ENCODE results near the gene CDO1. TPM values are rescaled to one million over a fixed set of nuclear protein-coding genes. Genes with fewer than 3 reads are reported as not detected.

Gene CDO1
- total RNA-seq, 1 experiment from 2014 or later: 13.2 TPM

- no peak for TF ChIP-seq ZNF532 (CRISPR knock-in tag; IDR thresholded peaks at IDR 0.05; ENCODE audit: borderline replicate concordance)
- TF ChIP-seq KAT7 (CRISPR knock-in tag; IDR thresholded peaks at IDR 0.05; ENCODE audit: borderline replicate concordance): no peak
- no peak for TF ChIP-seq TP53 (CRISPR knock-in tag; IDR thresholded peaks at IDR 0.05)
- no peak for TF ChIP-seq HMGA2 (CRISPR knock-in tag; IDR thresholded peaks at IDR 0.05)
- no peak for TF ChIP-seq ATF1 (CRISPR knock-in tag; IDR thresholded peaks at IDR 0.05)
- TF ChIP-seq, protein P1, sequence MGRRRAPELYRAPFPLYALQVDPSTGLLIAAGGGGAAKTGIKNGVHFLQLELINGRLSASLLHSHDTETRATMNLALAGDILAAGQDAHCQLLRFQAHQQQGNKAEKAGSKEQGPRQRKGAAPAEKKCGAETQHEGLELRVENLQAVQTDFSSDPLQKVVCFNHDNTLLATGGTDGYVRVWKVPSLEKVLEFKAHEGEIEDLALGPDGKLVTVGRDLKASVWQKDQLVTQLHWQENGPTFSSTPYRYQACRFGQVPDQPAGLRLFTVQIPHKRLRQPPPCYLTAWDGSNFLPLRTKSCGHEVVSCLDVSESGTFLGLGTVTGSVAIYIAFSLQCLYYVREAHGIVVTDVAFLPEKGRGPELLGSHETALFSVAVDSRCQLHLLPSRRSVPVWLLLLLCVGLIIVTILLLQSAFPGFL (CRISPR knock-in tag; IDR thresholded peaks at IDR 0.05; ENCODE audit: borderline replicate concordance): no peak
- TF ChIP-seq, protein P2, sequence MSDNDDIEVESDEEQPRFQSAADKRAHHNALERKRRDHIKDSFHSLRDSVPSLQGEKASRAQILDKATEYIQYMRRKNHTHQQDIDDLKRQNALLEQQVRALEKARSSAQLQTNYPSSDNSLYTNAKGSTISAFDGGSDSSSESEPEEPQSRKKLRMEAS (CRISPR knock-in tag; IDR thresholded peaks at IDR 0.05): no peak
- no peak for TF ChIP-seq CREB1 (CRISPR knock-in tag; IDR thresholded peaks at IDR 0.05)
- no peak for TF ChIP-seq ATF2 (CRISPR knock-in tag; IDR thresholded peaks at IDR 0.05; ENCODE audit: borderline replicate concordance, low read depth)
- TF ChIP-seq CDX4 (CRISPR knock-in tag; IDR thresholded peaks at IDR 0.05; ENCODE audit: borderline replicate concordance): no peak
These were observed 39.5 kb downstream of the CDO1 start (continued) for GRCh38 chr5:115776989-115777388.

DNA sequence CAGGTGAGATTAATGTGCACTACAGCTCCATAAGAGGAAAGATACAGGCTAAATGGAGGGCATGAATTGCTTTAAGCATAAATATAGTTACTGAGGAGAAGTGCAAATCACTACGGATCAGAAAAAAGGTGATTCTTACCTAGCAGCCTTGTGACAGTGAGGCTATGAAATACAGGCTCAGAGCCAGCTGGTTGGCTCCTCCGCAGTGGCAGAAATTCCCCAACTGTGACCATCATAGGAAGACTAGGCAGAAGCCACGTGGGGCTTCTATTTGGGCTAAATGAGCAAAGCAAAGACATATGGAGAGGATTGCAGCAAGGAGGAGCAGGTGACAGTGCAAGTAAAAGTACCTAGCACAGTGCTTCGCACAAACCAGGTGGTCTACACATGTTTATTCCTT is 40.5 kb downstream of the CDO1 start:
- ChIA-PET CTCF (no interaction called here), POLR2A (no interaction called here)
- Mint-ChIP-seq H3K27ac (no peak overlapping the region), H3K4me3 (no peak overlapping the region), H3K36me3 (no peaks in the 10 kb centered on the region), H3K4me1 (peaks cover 8% of the 10 kb centered on the region; the same call in 1 of the 2 replicates), H3K27me3 (ENCODE audit: low read depth) (no peaks in the 10 kb centered on the region), H3K9me3 (no peaks in the 10 kb centered on the region)
- ATAC-seq (no peak), DNase-seq (ENCODE audit: low spot score) (no peak)
- TF ChIP-seq E2F5 (CRISPR knock-in tag; IDR thresholded peaks at IDR 0.05) (no peak), ZSCAN18 (CRISPR knock-in tag; IDR thresholded peaks at IDR 0.05) (no peak), ATF3 (CRISPR knock-in tag; conservative IDR thresholded peaks at IDR 0.05) (no peak), HMGXB4 (CRISPR knock-in tag; IDR thresholded peaks at IDR 0.05) (no peak), MYBL2 (CRISPR knock-in tag; IDR thresholded peaks at IDR 0.05) (no peak), USF1 (CRISPR knock-in tag; IDR thresholded peaks at IDR 0.05) (no peak), CDX4 (CRISPR knock-in tag; IDR thresholded peaks at IDR 0.05; ENCODE audit: borderline replicate concordance) (no peak), SP1 (CRISPR knock-in tag; conservative IDR thresholded peaks at IDR 0.05) (no peak)

Measured in WTC11 (cell line).